K562 (cell line): ENCODE data around the gene UTP4. TPM values are rescaled to one million over a fixed set of nuclear protein-coding genes. Genes with fewer than 3 reads are reported as not detected.

Experiments used
- ATAC-seq: fragments of 200-7000 bp; cut with Tn5 transposase; 3 replicates; pipeline ENCODE4 v1.9.1; 2020; ENCODE audit warnings: moderate library complexity
- BruUV-seq: library from RNA; stranded (reverse); fragments of 400-500 nt; replicated peaks from 2 replicates; lab custom pipeline; 2021; lab: Mats Ljungman, UMichigan
- CTCF ChIA-PET: fragments of 300-600 bp; formaldehyde crosslinking; extraction: SDS; loops from one replicate; lab custom pipeline; 2021; ENCODE audit warnings: low intra/inter-chr PET ratio; lab: Yijun Ruan, JAX
- POLR2A ChIA-PET: fragments of 300-600, 350-650 bp; sonication (Branson Sonifier 250); formaldehyde crosslinking; extraction: SDS; loops from one replicate; lab custom pipeline; 2021; ENCODE audit warnings: antibody characterized with exemption, inconsistent platforms; lab: Yijun Ruan, JAX
- DNase-seq, 4 experiments: peaks; one replicate each; pipeline versions ENCODE4 v3.0.0 to v3.0.0-alpha.2; 2011 to 2018; ENCODE audit warnings: low spot score in 3 of 4, mixed read lengths in 3 of 4; ENCODE audit errors: extremely low read depth in 1 of 4
- FAIRE-seq: peaks from 2 replicates; lab custom pipeline; 2011; peaks lifted over from hg19 to GRCh38; lab: Jason Lieb, UNC
- H2AFZ ChIP-seq: 2 replicates; pipeline ENCODE4 v1.6.0; 2011; ENCODE audit warnings: low read depth, low read length, control low read depth, inconsistent platforms
- H3K27ac ChIP-seq: fragments of 200-600 bp; 3 replicates; pipeline ENCODE4 v1.8.0; 2011; ENCODE audit warnings: low read depth, mild to moderate bottlenecking, control low read depth, inconsistent platforms, low read length, moderate library complexity, mixed read lengths; ENCODE audit errors: extremely low read depth
- H3K27me3 ChIP-seq, 2 experiments: fragments of 300-600 bp in 1 of 2; 2 replicates in 1 of 2; 3 replicates in 1 of 2; pipeline versions ENCODE4 v1.6.0 to v1.8.0; 2011; ENCODE audit warnings: inconsistent platforms in 2 of 2, low read length in 2 of 2, mild to moderate bottlenecking in 1 of 2, mixed read lengths in 1 of 2, moderate library complexity in 1 of 2; ENCODE audit not compliant: control insufficient read depth in 2 of 2, insufficient read depth in 2 of 2
- H3K36me3 ChIP-seq: fragments of 300-600 bp; 3 replicates; pipeline ENCODE4 v1.8.0; 2011; ENCODE audit warnings: mild to moderate bottlenecking, low read length, inconsistent platforms; ENCODE audit not compliant: control insufficient read depth, insufficient read depth
- H3K4me1 ChIP-seq, 2 experiments: fragments of 200-600 bp in 1 of 2; replicated peaks in 1 of 2; 2 replicates in 1 of 2; 3 replicates in 1 of 2; pipeline versions ENCODE4 v1.5.1 to v1.8.0; 2011; ENCODE audit warnings: inconsistent platforms in 2 of 2, low read length in 2 of 2, mild to moderate bottlenecking in 1 of 2, mixed read lengths in 1 of 2, moderate library complexity in 1 of 2; ENCODE audit not compliant: control insufficient read depth in 2 of 2, insufficient read depth in 2 of 2
- H3K4me2 ChIP-seq: 2 replicates; pipeline ENCODE4 v1.6.1; 2011; ENCODE audit warnings: low read length, control low read depth, inconsistent platforms, mixed read lengths; ENCODE audit not compliant: insufficient read depth
- H3K4me3 ChIP-seq: fragments of 200-600 bp; sonication (generic), shearing (Covaris generic); 2 replicates; pipeline ENCODE4 v1.5.1; 2016; ENCODE audit warnings: control low read depth, inconsistent platforms
- H3K79me2 ChIP-seq: fragments of 200-600 bp; 3 replicates; pipeline ENCODE4 v1.8.0; 2011; ENCODE audit warnings: low read length, inconsistent platforms; ENCODE audit not compliant: control insufficient read depth, insufficient read depth
- H3K9ac ChIP-seq, 2 experiments: 2 replicates each; pipeline versions ENCODE4 v1.6.0 to v1.6.1; 2011; ENCODE audit warnings: low read depth in 2 of 2, low read length in 2 of 2, control low read depth in 1 of 2, inconsistent platforms in 1 of 2, mild to moderate bottlenecking in 1 of 2, mixed read lengths in 1 of 2; ENCODE audit not compliant: insufficient read depth in 1 of 2
- H3K9me1 ChIP-seq: one replicate; pipeline ENCODE4 v1.6.0; 2011; ENCODE audit warnings: inconsistent platforms, mild to moderate bottlenecking, low read length, moderate library complexity; ENCODE audit not compliant: control insufficient read depth, insufficient read depth
- H3K9me3 ChIP-seq: replicated peaks from 2 replicates; pipeline ENCODE4 v1.5.1; 2011; ENCODE audit warnings: low read depth, low read length, inconsistent platforms; ENCODE audit not compliant: control insufficient read depth, insufficient read depth
- H4K20me1 ChIP-seq: replicated peaks from 2 replicates; pipeline ENCODE4 v1.6.1; 2011; ENCODE audit warnings: low read length, inconsistent platforms, mixed read lengths; ENCODE audit not compliant: control insufficient read depth, insufficient read depth
- LEF1 ChIP-seq: fragments of 450-650 bp; IDR thresholded peaks from 2 replicates; pipeline ENCODE4 v1.6.1; 2016; ENCODE audit warnings: mild to moderate bottlenecking
- STAG1 ChIP-seq: sonication (generic); formaldehyde crosslinking; IDR thresholded peaks from 2 replicates; pipeline ENCODE4 v1.5.0; 2020; ENCODE audit warnings: missing genetic modification reagents, borderline replicate concordance
- TBP ChIP-seq: optimal IDR thresholded peaks from 2 replicates; pipeline ENCODE3; 2011; ENCODE audit warnings: low read depth, low read length, improper control_type of control experiment
- ZNF12 ChIP-seq: sonication (generic); formaldehyde crosslinking; IDR thresholded peaks from 2 replicates; pipeline ENCODE4 v1.4.0; 2020; ENCODE audit warnings: mild to moderate bottlenecking, missing genetic modification reagents
- ZNF764 ChIP-seq: fragments of 250-450 bp; sonication (Bioruptor Pico); IDR thresholded peaks from 2 replicates; pipeline ENCODE4 v1.4.0; 2020; ENCODE audit warnings: low read depth, mild to moderate bottlenecking, moderate library complexity
- WGBS: fragments of 100-300 bp; shearing (Covaris generic); methylation state at CpG from one replicate; pipeline ENCODE4 v1.1.6; 2016; ENCODE audit warnings: low coverage, mixed read lengths; ENCODE audit not compliant: insufficient coverage; ENCODE audit errors: missing lambda C conversion rate; 5-methylcytosine and 5-hydroxymethylcytosine counted together
- in situ Hi-C: fragments of 300-500 bp; cut with MboI; formaldehyde crosslinking; loops from 4 replicates; pipeline ENCODE4 v1.15.0; 2018; ENCODE audit warnings: inconsistent platforms, mixed read lengths
- intact Hi-C: fragments of 100-400 bp; cut with micrococcal nuclease; formaldehyde crosslinking; loops from 2 replicates; pipeline ENCODE4 v1.14.2; 2022
- polyA plus RNA-seq, 8 experiments: library from polyadenylated mRNA; depleted of rRNA in 4 of 8; stranded (reverse) in 5 of 8; unstranded in 3 of 8; fragments of >200 nt; fragmentation: Nextera tagmentation in 2 of 8; fragmentation: Illumina TruSeq in 1 of 8; extraction: Ambion mirVana in 2 of 8; extraction: Trizol in 1 of 8; gene quantifications; 2 replicates each; pipeline versions ENCODE4 v1.2.1 to v1.2.3, GENCODE V29; 2011 to 2014; ENCODE audit warnings: inconsistent platforms in 1 of 8, missing spikeins in 1 of 8
- total RNA-seq, 7 experiments: library from RNA; depleted of rRNA in 6 of 7; stranded (reverse); fragments of >200 nt in 6 of 7; fragmentation: Illumina TruSeq in 2 of 7; extraction: Trizol in 2 of 7; gene quantifications; 2 replicates each; pipeline versions ENCODE4 v1.2.1 to v1.2.3, GENCODE V29; 2011 to 2021; ENCODE audit warnings: low replicate concordance in 1 of 7
- TF ChIP-seq, protein P1 (sequence below): fragments of 450-650 bp; IDR thresholded peaks from 2 replicates; pipeline ENCODE4 v1.6.1; 2018; ENCODE audit not compliant: partially characterized antibody

The UTP4 gene
- total and polyA plus RNA-seq, 9 of the 15 experiments (the other 6 are each of a cell fraction or from before 2014, with no cell fraction given): 46.1 to 203 (median 145) TPM

DNA sequence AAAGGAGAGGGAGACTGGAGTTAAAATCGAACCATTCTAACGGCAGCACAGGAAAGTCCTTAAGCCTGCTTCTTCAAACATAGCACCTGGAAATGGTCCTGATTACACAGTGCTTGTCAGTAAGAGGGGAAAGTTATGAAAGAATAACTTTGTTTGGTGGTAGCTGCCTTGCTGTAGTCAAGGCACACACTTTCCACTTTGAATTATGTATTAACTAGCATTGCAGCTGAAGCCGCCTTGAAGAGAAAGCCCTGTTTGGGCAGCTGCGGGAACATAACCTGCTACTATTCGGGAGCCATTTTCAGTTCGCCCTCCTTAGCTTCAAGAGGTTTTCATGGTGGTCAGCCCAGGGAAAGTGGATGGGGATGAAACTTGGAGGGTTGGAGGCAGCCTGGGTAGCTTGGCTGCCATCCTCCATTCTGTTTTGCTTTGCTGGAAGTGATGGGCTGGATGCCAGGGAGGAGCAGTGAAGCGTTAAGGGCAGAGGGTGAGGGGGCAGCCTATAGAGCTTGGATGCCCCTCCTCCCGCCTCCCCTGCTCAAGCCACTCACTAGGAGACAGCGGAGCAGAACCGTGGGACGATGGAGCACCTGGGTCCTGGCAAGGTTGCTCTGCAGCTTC lies 32.3 kb upstream of the UTP4 start:
- in situ Hi-C loops (no loop called here), intact Hi-C loops (no loop called here)
- Histone ChIP-seq H2AFZ (no peak overlapping the region), H3K9me3 (no peaks in the 10 kb centered on the region), H3K36me3 (no peaks in the 10 kb centered on the region), H3K79me2 (no peaks in the 10 kb centered on the region), H4K20me1 (no peaks in the 10 kb centered on the region), H3K27me3 (peaks cover 7 to 30% of the 10 kb centered on the region in 2 experiments; a peak in 3 of 5 replicates), H3K4me2 (no peak overlapping the region), H3K9me1 (no peaks in the 10 kb centered on the region), H3K4me1 (no peaks in the 10 kb centered on the region), H3K4me3 (no peak overlapping the region), H3K27ac (no peak overlapping the region), H3K9ac (no peak overlapping the region)
- DNase-seq: no peak
- 20% methylated on average over 11 of the region's 11 CpGs for WGBS
- ChIA-PET CTCF (no interaction called here), POLR2A (interaction anchor here (1.0 to 2.5 kb wide), 3 partner anchors 9 to 257 kb away, joined by 3 to 11 read pairs (median 4); partner anchors contain the start of gene TANGO6)
- TF ChIP-seq TBP: no peak
- TF ChIP-seq ZNF764 (CRISPR knock-in tag): no peak
- TF ChIP-seq LEF1: no peak
- no peak for TF ChIP-seq ZNF12 (CRISPR knock-in tag)
- TF ChIP-seq STAG1 (CRISPR knock-in tag): no peak
- TF ChIP-seq, protein P1, sequence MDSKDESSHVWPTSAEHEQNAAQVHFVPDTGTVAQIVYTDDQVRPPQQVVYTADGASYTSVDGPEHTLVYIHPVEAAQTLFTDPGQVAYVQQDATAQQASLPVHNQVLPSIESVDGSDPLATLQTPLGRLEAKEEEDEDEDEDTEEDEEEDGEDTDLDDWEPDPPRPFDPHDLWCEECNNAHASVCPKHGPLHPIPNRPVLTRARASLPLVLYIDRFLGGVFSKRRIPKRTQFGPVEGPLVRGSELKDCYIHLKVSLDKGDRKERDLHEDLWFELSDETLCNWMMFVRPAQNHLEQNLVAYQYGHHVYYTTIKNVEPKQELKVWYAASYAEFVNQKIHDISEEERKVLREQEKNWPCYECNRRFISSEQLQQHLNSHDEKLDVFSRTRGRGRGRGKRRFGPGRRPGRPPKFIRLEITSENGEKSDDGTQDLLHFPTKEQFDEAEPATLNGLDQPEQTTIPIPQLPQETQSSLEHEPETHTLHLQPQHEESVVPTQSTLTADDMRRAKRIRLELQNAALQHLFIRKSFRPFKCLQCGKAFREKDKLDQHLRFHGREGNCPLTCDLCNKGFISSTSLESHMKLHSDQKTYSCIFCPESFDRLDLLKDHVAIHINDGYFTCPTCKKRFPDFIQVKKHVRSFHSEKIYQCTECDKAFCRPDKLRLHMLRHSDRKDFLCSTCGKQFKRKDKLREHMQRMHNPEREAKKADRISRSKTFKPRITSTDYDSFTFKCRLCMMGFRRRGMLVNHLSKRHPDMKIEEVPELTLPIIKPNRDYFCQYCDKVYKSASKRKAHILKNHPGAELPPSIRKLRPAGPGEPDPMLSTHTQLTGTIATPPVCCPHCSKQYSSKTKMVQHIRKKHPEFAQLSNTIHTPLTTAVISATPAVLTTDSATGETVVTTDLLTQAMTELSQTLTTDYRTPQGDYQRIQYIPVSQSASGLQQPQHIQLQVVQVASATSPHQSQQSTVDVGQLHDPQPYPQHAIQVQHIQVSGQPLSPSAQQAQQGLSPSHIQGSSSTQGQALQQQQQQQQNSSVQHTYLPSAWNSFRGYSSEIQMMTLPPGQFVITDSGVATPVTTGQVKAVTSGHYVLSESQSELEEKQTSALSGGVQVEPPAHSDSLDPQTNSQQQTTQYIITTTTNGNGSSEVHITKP: no peak
- BruUV-seq: no TSS peak
- no peak for FAIRE-seq
- no peak for ATAC-seq
